Hematopoietic multipotent progenitor cell (in vitro differentiated cells): ENCODE data around the gene NAB1. TPM values are rescaled to one million over a fixed set of nuclear protein-coding genes. Genes with fewer than 3 reads are reported as not detected.
"Not testable (repeated sequence)": the region's sequence is repeated elsewhere in the genome, so short reads cannot be mapped to it uniquely, and the experiment has no call there.

Source experiments
- DNase-seq, 3 donors: peaks; one replicate each; pipeline ENCODE4 v3.0.0-alpha.2; 2011 to 2015; ENCODE audit warnings: low read depth in 2 of 3, low spot score in 2 of 3
- total RNA-seq: library from RNA; depleted of rRNA; stranded (reverse); fragments of >200 nt; gene quantifications from one replicate; pipeline ENCODE4 v1.2.3, GENCODE V29; 2012

The NAB1 gene
- total RNA-seq, 1 donor = 30.4 TPM

GRCh38 chr2:190708650-190709049, 59.8 kb downstream of the NAB1 start:
- DNase-seq = not testable (repeated sequence)

- no peak for DNase-seq
Measured at GRCh38 chr2:190711069-190711468, 62.2 kb downstream of the NAB1 start.

- no peak for DNase-seq
Measured at GRCh38 chr2:190713471-190713870, 64.6 kb downstream of the NAB1 start.

- no peak for DNase-seq
Measured at GRCh38 chr2:190714958-190715357, 66.1 kb downstream of the NAB1 start.

GRCh38 chr2:190716176-190716807, 67.4 kb downstream of the NAB1 start:
- DNase-seq = no peak

GRCh38 chr2:190717306-190717705, 68.4 kb downstream of the NAB1 start:
- DNase-seq = peak in 2 of 3 donors; percentile 23 to 26

- DNase-seq = peak in 2 of 3 donors; percentile 9 to 10
Measured at GRCh38 chr2:190717764-190718651, 69.1 kb downstream of the NAB1 start.

- DNase-seq = peak in 1 of 3 donors; percentile 18
Measured at GRCh38 chr2:190718652-190719526, 70.0 kb downstream of the NAB1 start.

- no peak for DNase-seq
Measured at GRCh38 chr2:190720276-190720675, 71.4 kb downstream of the NAB1 start.

GRCh38 chr2:190720691-190721090, 71.8 kb downstream of the NAB1 start:
- DNase-seq = no peak

- no peak for DNase-seq
Measured at GRCh38 chr2:190722061-190722759, 73.3 kb downstream of the NAB1 start.

- no peak for DNase-seq
Measured at GRCh38 chr2:190722835-190723234, 74.0 kb downstream of the NAB1 start.

GRCh38 chr2:190723397-190724090, 74.7 kb downstream of the NAB1 start:
- no peak for DNase-seq

- DNase-seq = no peak
Measured at GRCh38 chr2:190726255-190726654, 77.4 kb downstream of the NAB1 start.

GRCh38 chr2:190736355-190736754, 87.5 kb downstream of the NAB1 start:
- DNase-seq = no peak

- DNase-seq = no peak
Measured at GRCh38 chr2:190740449-190740848, 91.6 kb downstream of the NAB1 start.
